Upper lobe of left lung (tissue), 4 donors: ENCODE results near the gene SLC16A4.

Experiments used
- POLR2A ChIP-seq, 4 donors: fragments of 450-650 bp; IDR thresholded peaks; one replicate each; pipeline ENCODE4 v1.5.1; 2016 to 2017; ENCODE audit warnings: antibody characterized with exemption in 4 of 4, mild to moderate bottlenecking in 2 of 4
- TF ChIP-seq, protein P1 (sequence below), 6 experiments: fragments of 450-650 bp in 4 of 6; fragments of 200-600 bp in 2 of 6; sonication (generic) in 2 of 6; IDR thresholded peaks; one replicate each; pipeline ENCODE4 v1.5.1; 2016 to 2019; ENCODE audit warnings: antibody characterized with exemption in 6 of 6

DNA sequence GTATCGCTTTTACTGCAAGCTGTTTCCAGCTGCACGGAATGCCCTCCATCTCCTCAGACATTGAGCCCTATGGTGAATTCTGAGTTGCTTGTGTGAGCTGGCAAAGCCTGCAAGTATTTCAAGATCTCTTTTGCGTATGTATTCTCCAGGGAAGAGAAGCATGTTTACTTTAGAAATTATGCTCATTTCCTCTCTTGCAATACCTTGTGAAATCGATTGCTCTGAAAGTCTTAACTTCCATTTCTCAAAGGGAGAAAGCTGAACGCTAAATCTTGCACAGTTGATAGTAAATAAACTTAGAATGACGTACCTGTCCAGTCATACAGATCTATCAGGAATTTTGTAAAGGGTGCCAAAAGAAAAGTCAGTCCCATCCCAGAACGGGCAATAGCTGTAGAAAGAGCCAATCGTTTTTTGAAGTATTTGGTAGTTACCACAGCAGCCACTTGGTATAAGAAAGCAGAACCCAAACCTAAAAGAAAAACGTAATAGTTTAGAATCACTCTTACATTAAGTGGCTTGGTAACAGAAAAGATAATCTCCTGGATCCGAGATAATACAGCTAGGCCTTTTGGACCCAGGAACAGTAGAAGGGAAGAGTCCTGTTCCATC is 10.0 kb downstream of the SLC16A4 start:
- TF ChIP-seq, protein P1, sequence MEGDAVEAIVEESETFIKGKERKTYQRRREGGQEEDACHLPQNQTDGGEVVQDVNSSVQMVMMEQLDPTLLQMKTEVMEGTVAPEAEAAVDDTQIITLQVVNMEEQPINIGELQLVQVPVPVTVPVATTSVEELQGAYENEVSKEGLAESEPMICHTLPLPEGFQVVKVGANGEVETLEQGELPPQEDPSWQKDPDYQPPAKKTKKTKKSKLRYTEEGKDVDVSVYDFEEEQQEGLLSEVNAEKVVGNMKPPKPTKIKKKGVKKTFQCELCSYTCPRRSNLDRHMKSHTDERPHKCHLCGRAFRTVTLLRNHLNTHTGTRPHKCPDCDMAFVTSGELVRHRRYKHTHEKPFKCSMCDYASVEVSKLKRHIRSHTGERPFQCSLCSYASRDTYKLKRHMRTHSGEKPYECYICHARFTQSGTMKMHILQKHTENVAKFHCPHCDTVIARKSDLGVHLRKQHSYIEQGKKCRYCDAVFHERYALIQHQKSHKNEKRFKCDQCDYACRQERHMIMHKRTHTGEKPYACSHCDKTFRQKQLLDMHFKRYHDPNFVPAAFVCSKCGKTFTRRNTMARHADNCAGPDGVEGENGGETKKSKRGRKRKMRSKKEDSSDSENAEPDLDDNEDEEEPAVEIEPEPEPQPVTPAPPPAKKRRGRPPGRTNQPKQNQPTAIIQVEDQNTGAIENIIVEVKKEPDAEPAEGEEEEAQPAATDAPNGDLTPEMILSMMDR (IDR thresholded peaks at IDR 0.05): no peak
- no peak for TF ChIP-seq POLR2A (IDR thresholded peaks at IDR 0.05)
